ENCODE measurements around the gene SUMF2.

DNA sequence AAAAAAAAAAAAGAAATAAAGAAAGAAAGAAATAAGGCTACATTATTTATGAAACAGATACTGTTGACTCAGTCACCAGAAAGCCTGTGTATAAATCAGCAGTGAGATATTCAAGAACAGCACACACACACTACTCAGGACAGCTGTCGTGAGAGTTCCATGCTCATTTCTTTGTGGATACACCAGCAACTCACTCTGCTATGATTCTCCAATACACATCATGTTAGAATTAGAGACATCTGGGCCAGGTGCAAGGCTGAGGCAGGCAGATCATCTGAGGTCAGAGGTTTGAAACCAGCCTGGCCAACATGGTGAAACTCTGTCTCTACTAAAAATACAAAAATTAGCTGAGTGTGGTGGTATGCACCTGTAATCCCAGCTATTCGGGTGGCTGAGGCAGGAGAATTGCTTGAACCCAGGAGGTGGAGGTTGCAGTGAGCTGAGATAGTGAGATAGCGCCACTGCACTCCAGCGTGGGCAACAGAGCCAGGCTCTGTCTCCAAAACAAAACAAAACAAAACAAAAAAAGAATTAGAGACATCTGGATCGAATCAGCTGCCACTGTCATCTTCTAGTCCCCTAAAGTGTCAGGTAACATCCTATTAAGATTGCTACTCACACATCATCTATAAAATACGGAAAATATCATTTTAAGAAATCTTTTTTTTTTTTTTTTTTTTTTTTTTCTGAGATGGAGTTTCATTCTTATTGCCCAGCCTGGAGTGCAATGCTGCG lies 63.3 kb downstream of the SUMF2 start:
- no peak for TF ChIP-seq BHLHE40 (IDR thresholded peaks at IDR 0.05; ENCODE audit: low read depth, low read length)
- TF ChIP-seq RFX5 (IDR thresholded peaks at IDR 0.05): no peak
- TF ChIP-seq, protein P1, sequence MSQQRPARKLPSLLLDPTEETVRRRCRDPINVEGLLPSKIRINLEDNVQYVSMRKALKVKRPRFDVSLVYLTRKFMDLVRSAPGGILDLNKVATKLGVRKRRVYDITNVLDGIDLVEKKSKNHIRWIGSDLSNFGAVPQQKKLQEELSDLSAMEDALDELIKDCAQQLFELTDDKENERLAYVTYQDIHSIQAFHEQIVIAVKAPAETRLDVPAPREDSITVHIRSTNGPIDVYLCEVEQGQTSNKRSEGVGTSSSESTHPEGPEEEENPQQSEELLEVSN (IDR thresholded peaks at IDR 0.05; ENCODE audit: borderline replicate concordance, low read depth): no peak
- no peak for TF ChIP-seq MYC (IDR thresholded peaks at IDR 0.05; ENCODE audit: borderline replicate concordance, low read length)

Data from A549 (cell line).